ENCODE results near the gene ENTHD1. TPM values are rescaled to one million over a fixed set of nuclear protein-coding genes. Genes with fewer than 3 reads are reported as not detected.

ENTHD1 gene
- total and polyA plus RNA-seq, 2 of the 4 experiments (the other 2 are of a cell fraction), result not detected

- dilution Hi-C loops (cut with HindIII; ENCODE audit: low sequenced_read_pairs, unreplicated experiment), result no loop called here
- POLR2A ChIA-PET (ENCODE audit: unreplicated experiment), result no interaction called here
- Histone ChIP-seq H3K18ac (ENCODE audit: low read depth, low read length) (no peak overlapping the region), H2AK5ac (ENCODE audit: low read depth, low read length) (no peak overlapping the region), H3K4me1 (ENCODE audit: control insufficient read depth, insufficient read depth, low read length) (no peaks in the 10 kb centered on the region), H3K36me3 (ENCODE audit: control insufficient read depth, insufficient read depth, low read length) (no peaks in the 10 kb centered on the region), H2BK20ac (ENCODE audit: low read depth, low read length) (no peak overlapping the region), H3K79me1 (ENCODE audit: low read depth in 1 of 2, low read length in 2 of 2) (no peaks in the 10 kb centered on the region), H3K4me3 (ENCODE audit: insufficient read depth, low read depth, low read length) (no peak overlapping the region), H2BK15ac (ENCODE audit: low read depth, low read length) (no peak overlapping the region), H3K4ac (ENCODE audit: low read depth, low read length) (no peak overlapping the region), H4K20me1 (ENCODE audit: insufficient read depth, low read length) (no peaks in the 10 kb centered on the region), H3K9me1 (ENCODE audit: insufficient read depth, low read length) (no peaks in the 10 kb centered on the region), H3K4me2 (ENCODE audit: low read depth, low read length) (no peak overlapping the region), H3K56ac (ENCODE audit: extremely low read depth, insufficient read depth, low read length) (no peak overlapping the region), H3K9me3 (ENCODE audit: control insufficient read depth, insufficient read depth, low read length) (no peaks in the 10 kb centered on the region), H2BK5ac (ENCODE audit: low read depth, low read length, poor library complexity, severe bottlenecking) (no peak overlapping the region), H3K9ac (ENCODE audit: low read depth, low read length) (no peak overlapping the region), H3K14ac (replicated peaks; ENCODE audit: low read depth, low read length) (no peak overlapping the region), H4K8ac (ENCODE audit: low read depth in 2 of 2, low read length in 2 of 2) (no peak overlapping the region), H3K27ac (ENCODE audit: insufficient read depth, low read length) (no peak overlapping the region), H2AK9ac (replicated peaks; ENCODE audit: low read depth, low read length, poor library complexity) (no peak overlapping the region), H3K27me3 (ENCODE audit: control insufficient read depth, insufficient read depth, low read length) (peaks cover 57% of the 10 kb centered on the region), H4K5ac (ENCODE audit: low read depth, low read length) (no peak overlapping the region), H2AFZ (replicated peaks; ENCODE audit: low read length, poor library complexity) (no peak overlapping the region), H4K91ac (ENCODE audit: insufficient read depth, low read depth, low read length) (no peak overlapping the region), H3K23ac (ENCODE audit: low read depth, low read length) (no peak overlapping the region), H2BK120ac (ENCODE audit: low read depth, low read length) (no peak overlapping the region)
- BruUV-seq (replicated peaks), result no TSS peak
- intact Hi-C loops (cut with micrococcal nuclease), result loop anchor here (5.0 to 10.0 kb wide), 2 partner anchors 185 to 253 kb away; no protein-coding TSS in a partner anchor
- no peak for ATAC-seq (ENCODE audit: low read depth)
- CTCF ChIA-PET, result no interaction called here
- WGBS, 2 experiments (ENCODE audit: extremely low coverage in 2 of 2, insufficient read length in 1 of 2), result 14% methylated on average over 1 of the region's 4 CpGs; no CpG with 5 or more reads in 1 of the 2 experiments
- TF ChIP-seq RCOR1 (IDR thresholded peaks at IDR 0.05; ENCODE audit: insufficient replicate concordance, low read length), result no peak
- no peak for TF ChIP-seq USF2 (IDR thresholded peaks at IDR 0.05; ENCODE audit: low read depth, low read length)
- TF ChIP-seq SMC3 (IDR thresholded peaks at IDR 0.05; ENCODE audit: low read depth, low read length), result no peak
- TF ChIP-seq RAD21 (IDR thresholded peaks at IDR 0.05; ENCODE audit: low read length), result no peak
- no peak for TF ChIP-seq POLR2A (IDR thresholded peaks at IDR 0.05; ENCODE audit: low read depth, low read length)
- TF ChIP-seq CHD1 (IDR thresholded peaks at IDR 0.05; ENCODE audit: low read depth, low read length), result no peak
- TF ChIP-seq CEBPB (IDR thresholded peaks at IDR 0.05; ENCODE audit: low read depth, low read length), result no peak
- no peak for TF ChIP-seq MAZ (IDR thresholded peaks at IDR 0.05; ENCODE audit: borderline replicate concordance, low read depth, low read length)
- no peak for TF ChIP-seq MAFK (IDR thresholded peaks at IDR 0.05; ENCODE audit: low read depth, low read length)
- TF ChIP-seq CTCF (conservative IDR thresholded peaks at IDR 0.05; ENCODE audit: low read depth, low read length), result no peak
- no peak for DNase-seq
- in situ Hi-C loops (cut with MboI; ENCODE audit: low sequenced_read_pairs), result no loop called here
Observed at GRCh38 chr22:39809772-39810557, 83.6 kb downstream of the ENTHD1 start.
